Fibroblast of pulmonary artery (primary cell): Measurements from ENCODE around the gene PRDM16.

Experiments used
- DNase-seq: peaks from one replicate; pipeline ENCODE4 v3.0.0-alpha.2; 2010; ENCODE audit warnings: low read depth
- H3K4me3 ChIP-seq: replicated peaks from 2 replicates; pipeline ENCODE4 v1.5.1; 2011; ENCODE audit warnings: low read depth, mild to moderate bottlenecking, control low read depth, low read length, moderate library complexity
- CTCF ChIP-seq: IDR thresholded peaks from 2 replicates; pipeline ENCODE4 v1.5.1; 2011; ENCODE audit warnings: mild to moderate bottlenecking, control low read depth, low read length, inconsistent platforms; ENCODE audit errors: missing control alignments

The PRDM16 gene

GRCh38 chr1:3028531-3029282 lies 40.3 kb upstream of the PRDM16 start:
- no peak for TF ChIP-seq CTCF
- DNase-seq, result no peak
- H3K4me3 ChIP-seq, result no peak overlapping the region

GRCh38 chr1:3029481-3029961 lies 39.5 kb upstream of the PRDM16 start:
- no peak for DNase-seq
- TF ChIP-seq CTCF, result no peak

GRCh38 chr1:3029991-3030662 lies 38.9 kb upstream of the PRDM16 start:
- no peak overlapping the region for H3K4me3 ChIP-seq
- no peak for TF ChIP-seq CTCF
- no peak for DNase-seq

More at GRCh38 chr1:3029481-3029961, 39.5 kb upstream of the PRDM16 start:
- no peak overlapping the region for H3K4me3 ChIP-seq

- no peak for TF ChIP-seq CTCF
- H3K4me3 ChIP-seq, result no peak overlapping the region
- no peak for DNase-seq
Measured at GRCh38 chr1:3030663-3031381, 38.2 kb upstream of the PRDM16 start.

GRCh38 chr1:3031401-3032221 lies 37.4 kb upstream of the PRDM16 start:
- no peak for TF ChIP-seq CTCF
- H3K4me3 ChIP-seq, result no peak overlapping the region
- DNase-seq, result no peak

GRCh38 chr1:3032371-3033039 lies 36.5 kb upstream of the PRDM16 start:
- no peak for TF ChIP-seq CTCF
- DNase-seq, result no peak

More at GRCh38 chr1:3032371-3033039, 36.5 kb upstream of the PRDM16 start:
- no peak overlapping the region for H3K4me3 ChIP-seq
